WI38 (cell line): Measurements from ENCODE around the gene TBCK.
"Not testable (repeated sequence)": the region's sequence is repeated elsewhere in the genome, so short reads cannot be mapped to it uniquely, and the experiment has no call there.

Source experiments
- H3K4me3 ChIP-seq: 2 replicates; pipeline ENCODE4 v1.5.1; 2011; ENCODE audit warnings: low read depth, mild to moderate bottlenecking, control low read depth, low read length
- CTCF ChIP-seq: IDR thresholded peaks from 2 replicates; pipeline ENCODE4 v1.5.1; 2012; ENCODE audit warnings: low read depth, mild to moderate bottlenecking, control low read depth, low read length

TBCK gene

GRCh38 chr4:106116025-106116424 lies 200.0 kb downstream of the TBCK start:
- no peak overlapping the region for H3K4me3 ChIP-seq
- TF ChIP-seq CTCF = no peak

- TF ChIP-seq CTCF = no peak
- no peak overlapping the region for H3K4me3 ChIP-seq
Observed at GRCh38 chr4:106114270-106114669, 201.7 kb downstream of the TBCK start.

- H3K4me3 ChIP-seq = not testable (repeated sequence)
Observed at GRCh38 chr4:106111778-106112469, 204.1 kb downstream of the TBCK start.

GRCh38 chr4:106109929-106110328 lies 206.1 kb downstream of the TBCK start:
- no peak overlapping the region for H3K4me3 ChIP-seq
- TF ChIP-seq CTCF = no peak

GRCh38 chr4:106105697-106106096 lies 210.3 kb downstream of the TBCK start:
- TF ChIP-seq CTCF = no peak
- H3K4me3 ChIP-seq = no peak overlapping the region

- no peak overlapping the region for H3K4me3 ChIP-seq
- TF ChIP-seq CTCF = no peak
Observed at GRCh38 chr4:106104276-106104675, 211.7 kb downstream of the TBCK start.

- no peak for TF ChIP-seq CTCF
- no peak overlapping the region for H3K4me3 ChIP-seq
Observed at GRCh38 chr4:106096454-106096853, 219.6 kb downstream of the TBCK start.

GRCh38 chr4:106095408-106095807 lies 220.6 kb downstream of the TBCK start:
- TF ChIP-seq CTCF = no peak
- H3K4me3 ChIP-seq = no peak overlapping the region
